Measurements from ENCODE around the gene GEN1.
"Not testable (repeated sequence)": the region's sequence is repeated elsewhere in the genome, so short reads cannot be mapped to it uniquely, and the experiment has no call there.

The GEN1 gene

DNA sequence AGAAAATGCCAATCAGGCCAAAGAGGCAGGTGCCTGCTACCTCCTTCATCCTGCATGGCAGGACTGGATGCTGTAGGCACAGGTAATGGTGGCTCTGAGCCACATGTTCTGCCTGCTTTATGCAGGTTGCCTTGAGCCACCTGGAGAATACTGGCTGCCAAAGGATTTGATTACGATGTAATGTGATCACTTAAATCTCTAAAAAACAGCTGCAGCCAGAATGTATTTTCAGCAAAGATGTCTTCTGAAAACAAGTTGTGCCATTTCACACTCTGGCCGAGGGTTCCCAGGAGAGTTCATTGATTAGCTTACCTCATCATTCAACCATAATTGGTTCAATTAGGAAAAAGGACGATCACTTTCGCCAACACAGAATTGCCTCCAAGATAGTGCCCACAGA is 44.4 kb downstream of the GEN1 start:
- DNase-seq: no peak

GRCh38 chr2:17799301-17800120 is 45.6 kb downstream of the GEN1 start:
- DNase-seq: no peak

GRCh38 chr2:17800219-17800618 is 46.3 kb downstream of the GEN1 start:
- DNase-seq: no peak

GRCh38 chr2:17800693-17801458 is 46.9 kb downstream of the GEN1 start:
- no peak for DNase-seq

DNA sequence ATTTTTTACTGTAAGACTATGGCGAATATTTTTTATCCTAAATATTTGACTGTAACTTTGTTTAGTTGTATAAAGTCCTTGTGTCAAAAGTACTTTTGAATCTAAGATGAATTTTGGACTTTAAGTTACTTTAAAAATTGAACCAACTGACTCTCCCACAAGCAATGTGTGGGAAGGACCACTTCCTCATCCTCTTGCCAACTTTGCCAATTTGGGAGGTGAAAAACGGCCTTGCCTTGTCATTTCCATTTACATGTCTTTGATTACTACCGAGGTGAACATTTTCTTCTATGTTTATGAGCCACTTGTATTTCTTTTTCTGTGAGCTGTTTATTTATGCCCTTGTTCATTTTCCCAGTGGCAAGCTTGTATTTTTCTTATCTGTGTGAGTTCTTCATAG is 49.6 kb downstream of the GEN1 start:
- DNase-seq: no peak

DNA sequence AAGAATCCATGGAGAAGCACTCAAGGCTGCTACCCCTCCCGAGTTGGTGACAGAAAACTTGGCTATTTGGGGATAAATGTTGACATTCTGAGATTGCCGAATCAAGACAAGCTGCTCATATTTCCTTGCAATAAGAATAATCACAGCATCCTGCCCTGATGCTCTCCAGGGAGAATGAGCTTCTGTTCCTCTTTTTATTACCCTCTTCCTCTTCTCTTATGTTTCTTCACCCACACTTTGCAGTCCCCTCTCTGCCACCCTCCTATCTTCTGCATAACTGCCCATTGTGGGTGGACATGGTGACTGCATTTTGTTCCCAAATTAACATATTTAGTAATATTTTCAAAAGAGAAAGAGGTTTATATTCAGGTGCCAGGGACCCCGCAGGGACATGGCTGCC is 50.4 kb downstream of the GEN1 start:
- no peak for DNase-seq

- DNase-seq: no peak
Measured at GRCh38 chr2:17805166-17805565, 51.2 kb downstream of the GEN1 start.

- DNase-seq: no peak
Measured at GRCh38 chr2:17805717-17806363, 51.9 kb downstream of the GEN1 start.

- no peak for DNase-seq
Measured at GRCh38 chr2:17813010-17813741, 59.2 kb downstream of the GEN1 start.

- no peak for DNase-seq
Measured at GRCh38 chr2:17813742-17814473, 60.0 kb downstream of the GEN1 start.

DNA sequence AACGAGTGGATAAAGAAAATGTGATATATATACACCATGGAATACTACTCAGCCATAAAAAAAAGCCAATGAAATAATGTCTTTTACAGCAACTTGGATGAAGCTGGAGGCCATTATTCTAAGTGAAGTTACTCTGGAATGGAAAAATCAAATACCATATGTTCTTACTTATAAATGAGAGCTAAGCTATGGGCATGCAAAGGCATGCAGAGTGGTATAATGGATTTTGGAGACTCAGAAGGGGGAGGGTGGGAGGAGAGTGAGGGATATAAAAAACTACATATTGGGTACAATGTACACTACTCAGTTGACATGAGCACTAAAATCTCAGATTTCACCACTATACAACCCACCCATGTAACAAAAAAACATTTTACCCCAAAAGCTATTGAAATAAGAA is 60.7 kb downstream of the GEN1 start:
- no peak for DNase-seq

- DNase-seq: no peak
Measured at GRCh38 chr2:17815468-17816184, 61.7 kb downstream of the GEN1 start.

- no peak for DNase-seq
Measured at GRCh38 chr2:17816396-17817245, 62.7 kb downstream of the GEN1 start, which contains the start of gene MSGN1. Gene MSGN1, plus strand, starts transcription at chr2:17816460. Its CDS starts 59 bp downstream, at chr2:17816519.

- DNase-seq: no peak
Measured at GRCh38 chr2:17818235-17818815, 64.4 kb downstream of the GEN1 start.

DNA sequence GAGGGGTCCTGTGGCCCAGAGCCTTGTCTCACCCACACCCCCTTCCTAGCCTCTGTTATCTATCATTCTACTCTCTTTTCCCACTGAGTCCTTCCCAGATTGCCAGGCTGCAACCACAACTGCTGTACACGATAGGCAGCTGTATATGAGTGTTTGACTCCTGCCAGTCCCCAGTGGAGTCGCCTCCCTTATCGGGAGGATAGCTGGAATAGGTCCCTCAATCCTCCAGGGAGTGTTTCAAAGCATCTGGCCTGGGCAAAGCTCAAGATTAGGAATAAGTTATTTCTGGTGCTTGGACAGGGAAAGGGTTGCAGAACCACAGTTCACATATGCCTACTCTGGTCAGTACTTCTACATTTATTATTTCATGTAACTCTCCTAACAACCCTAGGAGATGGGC is 67.1 kb downstream of the GEN1 start:
- no peak for DNase-seq

GRCh38 chr2:17821535-17822444 is 67.9 kb downstream of the GEN1 start:
- no peak for DNase-seq

DNA sequence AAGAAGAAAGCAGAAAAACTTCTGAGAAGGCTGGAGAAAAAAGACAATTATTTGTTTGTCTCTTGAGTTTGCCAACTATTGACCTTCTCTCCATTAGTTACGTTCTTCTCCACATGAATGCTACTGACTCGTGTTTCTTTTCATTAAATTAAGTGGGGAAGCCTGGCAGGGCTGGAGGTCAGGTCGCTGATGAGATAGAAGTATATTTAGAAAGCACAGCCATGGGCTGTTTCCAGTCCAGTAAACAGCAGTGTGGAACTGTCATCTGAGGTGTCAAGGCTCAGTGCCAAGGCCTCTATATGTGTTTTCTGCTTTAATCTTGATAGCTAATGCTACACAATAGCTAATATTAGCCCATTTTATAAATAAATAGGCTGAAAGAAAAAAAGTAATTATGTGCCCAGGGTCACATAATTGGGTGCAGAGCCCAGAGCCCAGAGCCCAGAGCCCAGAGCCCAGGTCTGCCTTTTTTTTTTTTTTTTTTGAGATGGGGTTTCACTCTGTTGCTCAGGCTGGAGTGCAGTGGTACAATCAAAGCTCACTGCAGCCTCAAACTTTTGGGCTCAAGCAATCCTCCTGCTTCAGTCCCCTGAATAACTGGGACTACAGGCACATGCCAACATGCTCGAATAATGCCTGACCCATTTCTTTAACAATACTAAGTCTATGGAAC is 68.6 kb downstream of the GEN1 start:
- DNase-seq: no peak

- not testable (repeated sequence) for DNase-seq
Measured at GRCh38 chr2:17823646-17824045, 69.7 kb downstream of the GEN1 start.

Measured in NCI-H2029 (cell line).